Lung microvascular endothelial cell (primary cell): ENCODE measurements around the gene NUF2. TPM values are rescaled to one million over a fixed set of nuclear protein-coding genes. Genes with fewer than 3 reads are reported as not detected.
"Not testable (repeated sequence)": the region's sequence is repeated elsewhere in the genome, so short reads cannot be mapped to it uniquely, and the experiment has no call there.

Experiments
- DNase-seq, 2 donors: peaks; one replicate each; pipeline versions ENCODE4 v3.0.0 to v3.0.0-alpha.2; 2010; ENCODE audit warnings: low read depth in 2 of 2
- total RNA-seq: library from RNA; depleted of rRNA; stranded (reverse); fragments of >200 nt; gene quantifications from 2 replicates; pipeline ENCODE4 v1.2.1, GENCODE V29; 2014

NUF2 gene
- total RNA-seq, 1 donor from 2014 or later: 1.6 TPM

DNA sequence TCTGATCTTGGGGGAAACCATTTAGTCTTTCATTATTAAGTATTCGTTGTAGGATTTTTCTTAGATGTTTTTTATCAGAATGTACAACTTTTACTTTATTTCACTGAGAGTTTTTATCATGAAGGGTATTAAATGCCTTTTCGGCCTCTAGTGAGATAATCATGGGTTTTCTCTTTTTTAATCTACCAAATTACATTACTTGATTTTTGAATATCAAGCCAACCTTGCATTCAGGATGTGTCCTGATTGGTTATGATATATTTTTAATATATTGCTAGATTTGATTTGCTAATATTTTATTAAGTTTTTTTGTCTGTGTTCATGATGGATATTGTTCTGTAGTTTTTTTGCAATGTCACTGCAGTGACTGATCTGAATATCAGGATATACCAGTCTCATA, 9.4 kb downstream of the NUF2 start:
- no peak for DNase-seq

DNA sequence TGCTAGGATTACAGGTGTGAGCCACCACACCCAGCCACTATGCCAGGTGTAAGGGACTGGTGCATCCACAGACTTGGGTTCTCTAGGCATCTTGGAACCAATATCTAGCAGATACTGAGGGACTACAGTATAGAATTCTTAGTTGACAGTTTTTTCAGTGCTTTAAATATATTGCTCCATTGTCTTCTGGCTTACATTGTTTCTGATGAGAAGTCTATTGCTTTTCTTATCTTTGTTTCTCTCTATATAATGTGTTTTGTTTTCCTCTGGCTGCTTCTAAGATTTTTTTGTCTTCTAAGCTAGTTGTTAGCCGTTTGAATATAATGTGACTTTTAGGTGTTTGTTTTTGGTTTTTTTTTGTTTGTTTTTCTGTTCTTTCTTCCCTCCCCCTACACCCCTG, 13.5 kb downstream of the NUF2 start:
- DNase-seq: no peak

DNA sequence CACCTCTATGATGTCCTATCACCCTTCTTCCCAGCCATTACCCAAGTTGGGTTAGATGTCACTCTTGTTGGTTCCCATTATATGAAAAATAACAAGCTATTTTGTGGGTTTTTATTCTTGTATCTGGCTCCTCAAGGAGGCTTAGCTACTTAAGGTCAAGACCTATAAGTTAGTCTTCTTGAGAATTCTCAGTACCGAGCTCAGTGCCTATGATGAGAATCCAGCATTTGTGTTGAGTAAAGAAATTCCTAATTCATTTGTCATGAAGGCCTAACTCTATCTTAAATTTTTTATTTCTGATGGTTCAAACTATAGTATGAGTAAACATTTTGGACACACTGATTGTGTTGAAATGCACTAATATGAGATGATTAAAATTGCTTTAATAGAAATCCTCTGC, 15.9 kb downstream of the NUF2 start:
- no peak for DNase-seq

DNA sequence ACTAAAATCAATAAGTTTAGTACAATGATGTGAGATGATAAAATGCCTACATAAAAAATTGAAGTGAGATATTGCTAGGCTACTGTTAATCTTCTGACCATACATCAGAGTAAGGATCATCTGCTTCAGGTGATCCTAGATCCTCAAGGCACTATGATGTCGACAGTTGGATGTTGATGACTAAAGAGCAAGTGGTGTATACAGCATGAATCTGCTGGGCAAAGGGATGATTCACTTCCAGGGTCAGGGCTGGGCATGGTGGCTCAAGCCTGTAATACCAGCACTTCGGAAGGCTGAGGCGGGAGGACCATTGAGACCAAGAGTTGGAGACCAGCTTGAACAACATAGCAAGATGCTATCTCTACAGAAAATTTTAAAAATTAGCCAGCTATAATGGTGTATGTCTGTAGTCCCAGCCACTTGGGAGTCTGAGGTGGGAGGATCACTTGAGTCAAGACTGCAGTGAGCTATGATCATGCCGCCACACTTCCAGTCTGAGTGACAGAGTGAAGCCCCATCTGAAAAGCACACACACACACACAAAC, 24.6 kb downstream of the NUF2 start:
- peak in 1 of 2 donors; percentile 43 for DNase-seq

DNA sequence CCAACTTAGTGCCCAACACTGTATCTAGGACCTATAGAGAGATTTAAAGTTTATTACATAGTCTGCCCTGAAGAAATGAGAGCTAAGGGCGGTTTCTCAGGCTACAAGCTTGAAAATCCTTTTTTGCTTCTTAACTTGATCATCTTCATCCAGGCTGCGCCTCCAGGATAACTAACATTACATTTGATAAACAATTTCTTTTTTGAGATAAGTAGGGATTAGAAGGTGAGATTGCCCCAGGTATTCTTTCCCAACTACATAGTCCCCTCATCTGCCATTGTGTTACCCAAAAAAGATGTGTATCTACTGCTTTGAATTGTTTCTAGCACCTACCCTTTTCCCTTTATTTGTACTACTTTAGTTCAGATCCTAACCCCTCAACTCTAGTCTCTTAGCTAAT, 25.4 kb downstream of the NUF2 start:
- no peak for DNase-seq

DNA sequence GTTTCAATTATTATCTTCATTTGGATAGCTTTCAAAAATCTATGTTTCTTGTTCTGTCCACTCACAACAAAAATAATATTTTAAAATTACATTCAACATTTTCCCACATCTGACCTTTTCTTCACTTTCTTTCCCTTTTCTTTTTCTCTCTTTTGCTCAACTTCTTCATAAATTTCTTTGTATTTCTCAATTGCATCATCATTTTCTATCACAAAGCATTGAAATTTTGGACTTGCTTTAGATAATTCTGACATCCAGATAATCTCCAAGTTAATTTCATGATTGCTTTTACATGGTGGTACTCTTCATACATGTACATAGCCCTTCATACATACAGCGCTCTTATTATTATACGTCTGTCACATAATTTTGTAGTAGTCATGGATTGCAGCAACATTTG, 30.2 kb downstream of the NUF2 start:
- DNase-seq: no peak

DNA sequence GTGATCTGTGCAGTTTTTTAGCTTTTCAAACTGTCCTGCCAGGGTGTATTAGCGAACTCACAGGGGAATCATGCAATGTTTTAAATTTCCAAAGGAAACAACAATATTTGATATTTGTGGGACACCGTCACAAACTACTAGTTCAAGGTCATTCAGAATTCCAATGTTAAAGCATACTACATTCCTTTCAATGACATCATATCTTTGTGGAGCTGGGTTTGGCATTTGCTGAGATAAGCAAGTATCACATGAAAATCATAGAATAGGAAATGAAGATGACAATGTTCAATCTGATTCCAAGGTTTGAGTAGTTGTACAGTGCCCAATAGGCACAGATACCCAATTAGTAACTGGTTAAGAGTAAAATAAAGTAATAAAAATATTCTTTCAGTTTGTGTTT, 35.6 kb downstream of the NUF2 start:
- DNase-seq: peak; percentile 10 to 23

DNA sequence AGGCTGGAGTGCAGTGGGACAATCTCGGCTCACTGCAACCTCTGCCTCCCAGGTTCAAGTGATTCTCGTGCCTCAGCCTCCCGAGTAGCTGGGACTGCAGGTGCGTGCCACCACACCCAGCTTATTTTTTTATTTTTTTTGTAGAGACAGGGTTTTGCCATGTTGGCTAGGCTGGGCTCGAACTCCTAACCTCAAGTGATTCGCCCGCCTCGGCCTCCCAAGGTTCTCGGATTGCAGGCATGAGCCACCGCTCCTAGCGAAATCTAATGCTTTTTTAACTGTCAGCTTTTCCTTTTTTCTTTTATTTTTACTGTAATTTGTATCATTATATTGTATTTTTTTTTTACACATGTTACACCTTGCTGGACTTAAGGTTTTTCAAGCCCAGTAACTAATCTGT, 36.4 kb downstream of the NUF2 start:
- not testable (repeated sequence) for DNase-seq

DNA sequence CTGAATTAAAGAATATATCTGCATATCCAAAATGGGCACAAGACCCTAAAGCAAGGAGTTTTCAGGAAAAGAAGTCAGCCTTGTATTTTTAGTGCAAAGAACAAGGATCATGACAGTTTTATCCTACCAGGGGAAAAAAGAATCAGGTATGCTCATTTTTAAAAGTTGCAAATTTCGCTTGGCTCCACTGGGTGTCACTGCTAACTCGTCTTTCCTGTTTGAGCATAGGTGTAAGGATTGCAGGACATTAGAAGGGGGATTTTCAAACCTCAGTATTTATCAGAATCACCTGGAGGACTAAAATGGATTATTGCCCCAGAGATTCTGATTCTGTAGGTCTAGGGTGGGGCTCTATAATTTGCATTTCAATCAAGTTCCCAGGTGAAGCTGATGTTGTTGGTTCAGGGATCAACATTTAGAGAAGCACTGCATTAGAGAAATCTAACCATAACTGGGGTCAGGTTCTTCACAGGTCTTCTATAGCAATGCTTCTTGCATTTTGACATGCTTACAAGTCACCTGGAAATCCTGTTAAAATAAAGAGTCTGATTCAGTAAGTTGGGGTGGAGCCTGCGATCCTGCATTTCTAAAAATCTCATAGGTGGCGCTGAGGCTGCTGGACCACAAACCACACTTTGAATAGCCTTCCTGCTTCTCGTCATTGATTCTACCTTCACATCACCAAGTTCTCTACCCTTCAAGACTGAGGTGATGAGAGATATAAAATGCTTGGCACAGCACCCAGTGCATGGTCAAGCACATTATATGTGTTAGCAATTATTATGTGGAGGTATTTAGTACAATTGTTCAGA, 39.6 kb downstream of the NUF2 start:
- DNase-seq: peak; percentile 11 to 32

DNA sequence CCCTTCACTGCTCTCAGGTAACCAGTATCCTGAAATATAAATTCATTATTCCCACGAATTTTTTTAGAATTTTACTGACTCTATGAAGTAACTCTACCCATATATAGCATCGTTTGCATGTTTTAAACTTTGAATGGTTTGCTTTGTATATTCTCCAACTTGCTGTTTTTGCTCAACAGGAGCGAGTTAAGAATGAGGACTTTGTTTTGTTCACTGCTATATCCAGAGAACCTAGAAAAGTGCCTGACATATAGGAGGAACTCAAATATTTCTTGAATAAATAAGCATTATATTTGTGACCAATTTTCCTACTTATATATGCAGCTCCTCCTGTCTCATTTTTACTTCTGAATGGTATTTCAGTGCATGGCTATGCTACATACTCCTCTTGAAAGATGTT, 43.4 kb downstream of the NUF2 start:
- no peak for DNase-seq

DNA sequence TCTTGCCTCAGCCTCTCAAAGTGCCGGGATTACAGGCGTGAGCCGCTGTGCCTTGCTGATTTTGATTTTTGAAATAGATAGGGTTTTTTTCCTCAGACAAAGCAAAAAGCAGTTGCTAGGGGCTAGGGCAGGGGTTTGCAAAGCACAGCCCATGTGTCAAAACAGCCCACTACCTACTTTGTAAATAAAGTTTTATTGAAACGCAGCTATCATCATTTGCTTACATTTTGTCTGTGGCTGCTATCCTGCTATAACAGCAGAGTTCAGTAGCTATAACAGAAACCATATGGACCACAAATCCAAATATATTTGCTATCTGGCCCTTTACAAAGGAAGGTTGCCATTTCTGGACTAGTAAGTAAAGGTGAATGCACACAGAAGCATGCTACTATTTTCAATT, 44.8 kb downstream of the NUF2 start:
- no peak for DNase-seq

DNA sequence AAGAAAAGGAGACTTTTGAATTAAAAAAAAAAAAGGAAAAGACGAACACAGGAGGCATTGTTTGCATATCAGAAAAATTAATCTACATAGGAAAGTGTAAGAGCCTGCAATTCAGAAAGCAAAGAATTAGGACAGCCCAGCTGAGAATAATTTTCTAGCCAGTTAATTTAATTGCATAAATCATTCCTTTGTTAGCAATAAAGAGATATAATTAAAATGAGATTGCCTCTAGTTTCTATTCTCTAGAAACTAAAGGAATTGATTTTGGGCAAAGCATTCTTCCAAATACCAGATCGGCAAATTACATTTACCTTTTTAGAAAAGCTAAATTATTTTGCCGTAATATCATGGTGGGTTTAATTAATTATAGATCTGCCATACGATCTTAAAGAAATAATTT, 46.0 kb downstream of the NUF2 start:
- DNase-seq: no peak

DNA sequence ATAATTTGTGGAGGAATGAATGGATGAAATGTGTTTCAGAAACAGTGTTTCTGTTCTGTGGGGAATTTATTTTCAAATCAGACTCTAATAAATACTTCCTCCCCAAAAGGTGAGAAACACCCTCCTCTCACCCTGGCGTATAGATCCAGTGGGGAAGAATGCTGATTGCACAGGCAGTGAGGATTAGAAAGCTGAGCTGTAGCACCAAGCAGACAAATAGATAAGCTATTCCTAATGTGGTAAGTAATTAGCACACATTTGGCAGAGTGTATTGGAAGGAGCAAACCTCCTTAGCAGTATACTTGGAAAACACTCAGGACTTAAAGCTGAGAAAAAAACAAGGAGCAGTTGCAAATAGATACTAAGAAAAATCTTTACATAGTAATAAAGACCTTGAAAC, 50.8 kb downstream of the NUF2 start:
- DNase-seq: no peak

DNA sequence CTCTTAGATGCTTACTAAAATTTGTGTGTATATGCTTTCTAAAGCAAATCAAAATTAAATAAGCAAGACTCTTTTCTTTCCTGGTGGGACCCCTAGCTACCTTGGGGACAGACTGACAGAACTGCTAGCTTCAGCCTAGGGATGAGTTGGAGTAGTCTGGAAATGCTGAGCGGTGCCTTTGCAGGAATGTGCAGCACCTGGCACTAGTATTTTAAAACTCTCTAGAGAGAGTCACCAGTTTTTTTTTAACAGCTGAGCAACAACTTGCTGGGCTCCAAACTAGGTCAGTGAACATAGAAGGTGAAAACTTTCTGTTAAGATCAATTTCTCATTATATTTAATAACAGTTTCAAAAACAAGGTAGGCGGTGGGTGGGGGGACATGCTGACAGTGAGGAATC, 56.8 kb downstream of the NUF2 start:
- DNase-seq: no peak

DNA sequence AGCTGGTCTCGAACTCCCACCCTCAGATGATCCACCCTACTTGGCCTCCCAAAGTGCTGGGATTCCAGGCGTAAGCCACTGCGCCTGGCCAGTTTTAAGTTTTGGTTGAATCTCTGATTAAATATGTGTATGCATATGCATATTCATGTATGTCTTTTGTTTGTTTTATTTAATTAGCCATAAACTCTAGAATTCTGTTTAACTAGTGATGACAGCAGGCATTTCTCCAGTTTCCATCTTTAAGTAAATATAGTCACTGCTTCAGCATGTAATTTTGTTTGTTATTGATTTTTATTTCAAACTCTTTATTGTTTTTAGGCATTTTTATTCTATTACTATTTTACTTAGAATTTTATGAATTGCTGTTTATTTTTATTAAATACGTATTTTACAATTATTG, 58.0 kb downstream of the NUF2 start:
- no peak for DNase-seq

DNA sequence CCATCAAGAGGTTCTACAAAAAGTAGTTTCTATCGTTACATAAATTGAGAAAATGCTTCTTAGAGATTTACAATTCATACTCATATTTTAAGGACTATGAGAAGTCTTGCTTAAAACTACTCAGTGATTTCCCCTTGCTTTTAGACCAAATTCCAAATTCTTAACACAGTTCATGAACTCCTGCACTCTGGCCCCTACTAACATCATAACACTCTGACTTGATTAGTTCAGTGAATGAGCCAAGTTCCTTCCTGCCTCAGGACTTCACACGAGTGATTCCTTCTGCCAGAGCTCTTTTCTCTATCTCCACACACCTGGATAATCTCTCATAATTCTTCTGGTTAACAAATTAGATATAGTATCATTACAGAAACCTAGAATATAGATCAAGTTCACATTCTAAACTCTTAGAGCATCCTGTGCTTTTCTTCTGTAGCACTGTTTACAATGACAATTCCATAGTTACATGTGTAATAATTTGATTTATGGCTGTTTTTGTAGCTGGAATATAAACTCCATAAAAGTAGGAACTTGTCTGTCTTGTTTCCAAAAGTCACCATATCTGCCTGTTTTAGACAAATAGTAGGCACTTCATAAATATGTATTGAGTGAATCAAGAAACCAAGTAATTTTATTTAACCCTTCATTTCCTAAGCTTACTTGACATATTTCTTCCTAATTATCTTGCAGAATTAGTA, 59.9 kb downstream of the NUF2 start:
- no peak for DNase-seq

DNA sequence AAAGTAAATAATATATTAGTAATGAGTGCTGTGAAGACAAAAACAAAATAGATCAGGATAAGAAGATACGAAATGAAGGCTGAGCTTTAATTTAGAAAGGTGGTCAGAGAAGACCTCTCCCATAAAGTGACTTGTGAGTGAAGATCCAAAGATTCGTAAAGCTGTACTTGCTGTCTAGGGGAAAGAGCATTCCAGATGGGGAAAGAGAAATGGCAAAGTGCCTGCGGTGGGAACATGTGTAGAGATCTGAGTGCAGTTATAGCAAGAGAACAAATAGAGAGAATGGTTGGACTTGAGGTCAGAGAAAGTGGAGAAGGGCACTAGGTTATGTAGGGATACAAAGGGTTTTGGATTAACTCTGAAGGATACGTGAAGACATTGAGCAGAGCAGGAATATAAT, 60.6 kb downstream of the NUF2 start:
- DNase-seq: no peak

DNA sequence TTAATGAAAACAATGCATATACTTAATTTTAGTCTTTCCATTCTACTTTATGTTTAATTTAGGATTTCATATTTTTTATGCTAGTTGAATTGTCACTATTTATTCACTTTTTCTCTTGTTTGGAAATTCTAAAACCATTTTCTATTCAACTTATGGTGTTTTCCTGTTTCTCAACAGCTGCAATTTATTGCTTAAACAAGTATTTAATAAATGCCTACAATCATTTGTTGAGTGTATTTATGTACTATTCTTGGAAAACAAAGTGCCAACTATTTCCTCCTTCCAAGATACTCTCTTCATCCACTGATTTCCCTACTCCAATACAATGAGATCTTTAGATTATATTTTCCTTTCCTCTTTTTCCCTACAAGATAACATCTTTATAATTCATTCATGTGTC, 65.4 kb downstream of the NUF2 start:
- no peak for DNase-seq

DNA sequence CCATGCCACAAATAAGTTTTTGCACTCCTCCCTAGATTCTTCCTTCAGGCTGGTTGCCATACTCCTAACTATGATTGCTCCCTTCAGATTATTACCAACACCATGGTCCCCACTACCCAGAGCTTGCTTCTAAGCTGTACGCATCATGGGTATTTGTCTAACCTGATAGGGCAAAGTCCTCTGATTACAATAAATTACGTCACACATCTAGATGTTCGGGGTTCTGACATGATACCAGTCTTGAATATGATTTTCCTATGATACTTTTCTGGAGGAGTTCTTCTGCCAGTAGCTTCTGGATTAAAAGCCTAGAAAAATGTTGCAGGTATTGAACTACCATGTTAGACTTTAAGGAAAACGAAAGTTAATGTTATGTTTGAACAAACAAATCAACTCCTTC, 67.2 kb downstream of the NUF2 start:
- no peak for DNase-seq

DNA sequence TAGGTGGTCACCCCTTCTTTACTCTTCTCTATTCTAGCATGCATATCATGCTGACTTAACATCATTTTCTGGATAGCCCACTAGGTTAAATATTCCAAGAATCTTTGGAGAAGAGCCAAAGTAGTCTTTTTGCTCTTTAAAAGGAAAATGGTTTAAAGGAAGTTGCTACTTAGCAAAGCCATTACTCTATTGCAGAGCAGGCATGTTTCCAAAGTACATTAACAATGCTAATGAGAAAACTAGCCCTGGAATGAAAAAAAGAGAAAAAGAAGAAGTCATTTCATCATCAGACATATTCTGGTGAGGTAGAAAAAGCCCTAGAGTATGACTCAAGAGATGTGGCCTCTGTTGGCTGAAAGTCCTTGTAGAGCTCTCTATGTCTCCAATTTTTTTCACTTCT, 74.0 kb downstream of the NUF2 start:
- DNase-seq: no peak

DNA sequence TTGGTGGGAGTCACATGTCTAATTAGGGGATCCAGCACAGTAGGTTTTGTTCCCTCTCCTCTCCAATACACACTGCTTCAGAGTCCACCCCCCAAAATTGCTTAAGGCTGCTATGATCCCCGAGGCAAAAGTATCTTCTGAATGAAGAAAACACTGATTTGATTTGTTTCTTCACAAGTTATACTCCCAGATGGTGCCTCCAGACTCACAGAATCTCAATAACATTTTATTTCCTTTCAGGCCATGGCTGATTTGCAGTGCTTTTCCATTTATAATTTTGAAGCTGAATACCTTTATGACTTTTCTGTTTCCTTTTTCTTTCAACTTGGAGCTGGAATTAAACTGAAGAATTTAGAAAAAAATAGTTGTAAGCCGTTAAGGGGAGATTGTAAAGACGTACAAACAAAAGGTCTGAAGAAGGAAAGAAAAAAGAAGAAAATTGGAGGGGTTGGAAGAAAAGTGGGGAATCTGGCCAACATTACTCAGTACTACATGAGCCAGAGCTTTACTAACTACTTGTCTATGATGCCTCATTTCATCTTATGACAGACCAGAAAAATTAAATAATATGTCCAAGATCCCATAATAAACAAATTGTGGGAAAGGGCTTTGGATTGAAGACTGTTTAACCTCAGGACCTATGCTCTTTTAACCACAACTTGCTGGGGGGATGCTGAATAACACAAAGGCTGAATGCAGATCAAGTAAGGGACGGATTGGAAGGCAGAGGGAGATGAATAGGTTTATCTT, 75.9 kb downstream of the NUF2 start:
- no peak for DNase-seq

DNA sequence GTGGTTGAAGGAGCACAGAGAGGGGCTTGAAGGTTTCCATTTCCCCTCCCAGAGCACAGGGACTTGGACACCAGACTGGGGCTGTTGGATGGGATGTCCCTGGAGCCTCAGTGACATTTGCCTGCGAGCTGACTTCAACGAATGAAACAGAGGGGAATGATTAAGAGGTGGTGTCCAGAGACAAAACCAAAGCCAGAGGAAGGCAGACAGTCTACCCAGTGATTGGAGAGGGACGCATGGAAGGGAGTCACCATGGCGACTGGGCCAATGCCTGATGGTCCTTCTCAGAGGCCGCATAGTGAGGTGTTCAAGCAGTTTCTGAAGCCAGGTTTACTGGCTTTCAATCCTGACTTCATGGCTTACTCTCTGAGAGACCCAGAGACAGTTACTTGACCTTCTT, 77.2 kb downstream of the NUF2 start:
- no peak for DNase-seq
